GM12864 (cell line): ENCODE results near the gene IKZF2.

ENCODE experiments used
- DNase-seq: peaks from one replicate; pipeline ENCODE4 v3.0.0-alpha.2; 2011; ENCODE audit warnings: low read depth
- H3K4me3 ChIP-seq: 2 replicates; pipeline ENCODE4 v1.5.1; 2011; ENCODE audit warnings: mild to moderate bottlenecking, low read depth, low read length, control low read depth
- CTCF ChIP-seq: IDR thresholded peaks from 2 replicates; pipeline ENCODE4 v1.5.1; 2011; ENCODE audit warnings: low read depth, mild to moderate bottlenecking, moderate library complexity, low read length, control low read depth, inconsistent platforms; ENCODE audit errors: missing control alignments

The IKZF2 gene

GRCh38 chr2:213149294-213149875 lies 2.0 kb downstream of the IKZF2 start:
- DNase-seq, result no peak
- peak overlapping the region; percentile 94 for H3K4me3 ChIP-seq
- TF ChIP-seq CTCF, result no peak

- no peak for TF ChIP-seq CTCF
- peak overlapping the region; percentile 94 for H3K4me3 ChIP-seq
- DNase-seq, result no peak
Measured at GRCh38 chr2:213148572-213149261, 2.7 kb downstream of the IKZF2 start.

GRCh38 chr2:213147538-213147937 lies 3.9 kb downstream of the IKZF2 start:
- no peak for DNase-seq
- no peak for TF ChIP-seq CTCF
- H3K4me3 ChIP-seq, result peak overlapping the region; percentile 35; the same call in 1 of the 2 replicates

- H3K4me3 ChIP-seq, result peak overlapping the region; percentile 6
- TF ChIP-seq CTCF, result no peak
- no peak for DNase-seq
Measured at GRCh38 chr2:213145715-213146242, 5.6 kb downstream of the IKZF2 start.

GRCh38 chr2:213137064-213137463 lies 14.3 kb downstream of the IKZF2 start:
- DNase-seq, result no peak
- no peak overlapping the region for H3K4me3 ChIP-seq
- TF ChIP-seq CTCF, result no peak

GRCh38 chr2:213129311-213129710 lies 22.1 kb downstream of the IKZF2 start:
- no peak for TF ChIP-seq CTCF
- no peak for DNase-seq

More at GRCh38 chr2:213129311-213129710, 22.1 kb downstream of the IKZF2 start:
- H3K4me3 ChIP-seq, result no peak overlapping the region
